Activated T-cell treated with anti-CD3 and anti-CD28 coated beads for 1 hour (primary cell): ENCODE results near the gene PDE6B.

ENCODE experiments used
- DNase-seq: peaks from one replicate; pipeline ENCODE4 v3.0.0-alpha.2; 2020; ENCODE audit warnings: low read depth

PDE6B gene

GRCh38 chr4:600850-601515 is 24.4 kb upstream of the PDE6B start:
- DNase-seq = no peak

DNA sequence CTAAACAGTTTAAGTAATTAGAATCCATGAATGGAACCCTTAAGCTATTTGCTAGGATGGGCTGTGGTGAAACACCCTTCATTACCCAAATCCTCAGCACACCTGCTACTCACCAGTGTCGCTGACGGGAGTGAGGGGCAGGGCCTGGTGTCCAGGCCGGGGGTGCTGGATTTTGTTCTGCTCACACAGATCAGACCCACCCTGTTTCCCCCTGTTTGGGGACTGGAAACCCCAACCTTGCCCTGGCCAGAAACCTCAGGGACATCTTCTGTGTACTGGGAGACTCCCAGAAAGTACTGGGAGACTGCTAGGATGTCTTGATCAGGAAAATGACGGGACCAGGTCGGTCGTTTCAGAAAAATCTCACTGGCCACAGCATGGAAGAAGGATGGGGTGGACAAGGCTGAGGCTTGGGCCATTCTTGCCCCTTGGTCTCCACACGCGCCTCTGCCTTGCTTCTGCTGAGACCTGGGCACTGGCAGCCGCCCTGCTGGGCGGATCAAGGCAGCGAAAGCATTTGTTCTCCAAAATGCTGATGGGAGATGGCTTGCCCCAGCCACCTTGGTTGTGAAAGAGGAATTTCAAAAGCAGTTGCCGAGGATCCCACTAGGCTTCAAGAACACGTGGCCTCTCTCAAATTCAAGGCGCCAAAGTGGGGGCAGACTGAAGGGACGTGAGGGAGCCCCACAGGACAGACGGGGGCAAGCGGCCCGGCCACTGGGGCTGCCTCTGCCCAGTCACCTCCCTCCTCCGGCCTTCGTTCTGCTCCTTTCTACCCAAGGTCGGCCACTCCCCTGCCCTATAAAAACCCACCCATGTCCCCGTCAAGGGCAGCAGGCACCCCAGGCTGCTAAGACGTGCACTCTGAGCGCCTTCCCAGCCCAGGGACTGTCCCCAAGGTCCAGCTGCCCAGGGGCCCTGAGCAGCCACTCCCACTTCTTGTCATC is 23.5 kb upstream of the PDE6B start:
- DNase-seq = no peak

DNA sequence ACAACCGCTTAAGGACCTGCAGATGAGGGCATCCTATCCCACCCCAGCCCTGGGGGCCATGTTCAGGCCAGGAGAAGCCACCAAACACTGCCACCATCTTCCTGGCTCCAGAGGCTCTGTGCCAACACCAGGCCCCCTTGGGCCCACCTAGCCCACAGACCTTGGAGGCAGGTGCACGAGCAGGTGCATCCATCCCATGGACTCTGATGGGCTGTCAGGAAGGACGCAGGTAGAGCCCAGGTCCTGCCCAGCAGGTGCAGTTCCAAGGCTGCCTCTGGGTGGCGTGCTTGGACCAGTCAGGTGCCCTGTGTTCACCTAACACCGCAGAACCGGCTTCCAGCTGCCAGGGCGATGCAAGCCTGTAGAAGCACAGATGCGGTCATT is 22.8 kb upstream of the PDE6B start:
- peak; percentile 33 for DNase-seq

DNA sequence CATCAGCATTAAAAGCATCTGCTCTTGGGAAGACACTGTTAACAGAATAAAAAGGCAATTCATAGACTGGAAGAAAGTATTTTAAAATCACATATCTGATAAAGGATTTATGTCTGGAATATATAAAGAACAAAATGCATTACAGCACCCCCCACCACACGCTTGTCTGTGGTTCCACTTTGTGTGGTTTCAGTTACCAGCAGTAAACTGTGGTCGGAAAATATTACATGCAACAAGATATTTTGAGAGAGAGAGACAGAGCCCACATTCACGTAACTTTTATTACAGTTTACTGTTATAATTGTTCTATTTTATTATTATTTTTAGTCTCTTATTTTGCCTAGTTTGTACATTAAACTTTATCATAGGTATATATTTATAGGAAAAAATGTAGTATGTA is 21.2 kb upstream of the PDE6B start:
- DNase-seq = no peak

DNA sequence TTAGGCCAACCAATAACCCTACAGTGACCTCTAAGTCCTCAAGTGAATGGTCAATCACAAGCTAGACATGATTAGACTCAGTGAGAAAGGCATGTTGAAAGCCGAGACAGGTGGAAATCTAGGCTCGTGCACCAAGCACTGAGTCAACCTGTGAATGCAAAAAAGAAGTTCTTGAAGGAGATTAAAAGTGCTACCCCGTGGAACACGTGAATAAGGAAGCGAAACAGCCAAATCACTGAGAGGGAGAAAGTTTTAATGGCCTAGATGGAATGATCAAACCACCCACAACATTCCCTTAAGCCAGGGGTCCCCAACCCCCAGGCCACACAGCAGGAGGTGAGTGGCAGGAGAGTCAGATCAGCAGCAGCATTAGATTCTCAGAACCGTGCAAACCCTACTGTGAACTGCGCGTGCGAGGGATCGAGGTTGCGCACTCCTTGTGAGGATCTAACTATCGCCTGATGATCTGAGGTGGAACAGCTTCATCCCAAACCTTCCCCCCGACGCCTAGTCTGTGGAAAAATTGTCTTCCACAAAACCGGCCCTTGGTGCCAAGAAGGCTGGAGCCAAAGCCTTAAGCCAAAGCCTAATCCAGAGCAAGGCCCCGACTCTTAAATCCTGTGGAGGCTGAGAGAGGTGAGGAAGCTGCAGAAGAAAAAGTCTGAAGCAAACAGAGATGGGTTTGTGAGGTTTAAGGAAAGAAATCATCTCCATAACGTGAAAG is 19.5 kb upstream of the PDE6B start:
- DNase-seq = no peak

- DNase-seq = no peak
Observed at GRCh38 chr4:608236-608635, 17.1 kb upstream of the PDE6B start.

- DNase-seq = no peak
Observed at GRCh38 chr4:609400-610050, 15.8 kb upstream of the PDE6B start.

DNA sequence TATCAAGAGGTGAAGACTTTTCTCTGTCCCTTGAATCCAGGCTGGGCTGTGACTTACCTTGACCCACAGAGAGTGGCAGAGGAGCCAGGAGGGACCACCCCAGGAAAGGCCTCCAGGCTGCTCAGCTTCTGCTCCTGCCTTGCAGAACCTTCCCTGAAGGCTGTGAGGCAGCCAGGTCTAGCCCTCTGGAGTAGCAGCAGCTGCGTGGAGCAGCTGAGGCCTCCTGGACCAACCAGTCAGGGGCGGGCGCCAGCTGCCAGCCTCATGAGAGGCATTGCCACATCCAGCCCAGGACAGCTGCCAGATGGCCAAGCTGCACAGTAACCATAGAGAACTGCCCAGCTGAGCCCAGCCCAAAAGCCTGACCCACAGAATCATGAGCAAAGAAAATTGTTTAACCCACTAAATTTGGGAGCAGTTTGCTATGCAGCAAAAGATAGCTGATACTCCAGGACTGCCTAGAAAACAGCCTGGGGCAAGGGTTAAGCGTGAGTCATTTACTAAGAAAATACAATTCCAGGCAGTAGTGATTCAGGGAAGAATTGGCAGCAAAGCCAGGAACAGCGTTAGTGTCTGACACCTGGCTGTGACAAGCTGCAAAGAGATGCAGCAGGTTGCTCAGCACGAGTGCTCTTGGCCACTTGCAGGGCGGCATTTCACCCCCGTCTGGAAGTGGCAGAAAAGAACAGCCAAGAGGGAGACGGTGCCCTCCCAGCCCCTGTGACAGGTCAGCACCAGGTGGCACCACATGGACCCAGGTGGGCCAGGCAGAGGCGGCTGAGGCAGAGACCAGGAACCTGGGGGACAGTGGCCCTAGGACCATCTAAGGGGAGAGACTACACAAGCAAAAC is 14.7 kb upstream of the PDE6B start:
- DNase-seq = no peak

- DNase-seq = no peak
Observed at GRCh38 chr4:612052-612748, 13.2 kb upstream of the PDE6B start.

DNA sequence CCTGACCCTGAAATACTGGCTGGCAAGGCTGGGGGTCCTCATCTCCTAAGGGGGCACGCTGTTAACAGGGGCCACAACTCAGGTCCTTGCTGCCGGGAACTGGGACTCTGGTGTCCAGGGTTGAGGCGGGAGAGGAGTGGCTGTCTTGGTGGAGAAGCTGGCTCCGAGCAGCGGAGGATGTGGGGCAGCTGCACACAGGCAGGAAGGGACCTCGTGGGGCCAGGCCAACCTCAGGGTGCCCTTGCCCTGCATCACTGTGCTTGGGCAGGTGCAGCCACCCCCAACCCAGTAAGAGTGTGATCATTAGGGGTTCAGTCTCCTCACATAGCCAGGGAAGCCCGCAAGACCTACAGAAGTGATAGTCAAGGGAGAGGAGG is 12.6 kb upstream of the PDE6B start:
- DNase-seq = no peak

DNA sequence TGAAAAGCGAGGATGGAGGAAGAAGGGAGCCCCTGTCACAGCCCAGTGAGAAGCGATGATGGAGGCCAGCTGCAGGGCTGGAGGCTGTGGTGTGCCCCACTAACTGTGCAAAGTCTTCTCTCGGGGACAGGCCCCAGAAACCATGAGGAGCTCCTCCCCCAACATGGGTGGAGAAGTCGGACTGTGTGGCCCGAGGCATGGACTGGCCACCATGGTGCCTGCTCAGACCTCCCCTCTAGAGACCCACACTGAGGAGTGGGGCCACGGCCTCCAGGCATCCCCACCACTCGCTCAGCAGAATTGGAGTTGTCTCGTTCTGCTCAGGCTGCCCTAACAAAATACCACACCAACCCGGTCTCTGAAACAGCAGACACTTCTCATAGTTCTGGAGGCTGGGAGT is 12.2 kb upstream of the PDE6B start:
- no peak for DNase-seq

DNA sequence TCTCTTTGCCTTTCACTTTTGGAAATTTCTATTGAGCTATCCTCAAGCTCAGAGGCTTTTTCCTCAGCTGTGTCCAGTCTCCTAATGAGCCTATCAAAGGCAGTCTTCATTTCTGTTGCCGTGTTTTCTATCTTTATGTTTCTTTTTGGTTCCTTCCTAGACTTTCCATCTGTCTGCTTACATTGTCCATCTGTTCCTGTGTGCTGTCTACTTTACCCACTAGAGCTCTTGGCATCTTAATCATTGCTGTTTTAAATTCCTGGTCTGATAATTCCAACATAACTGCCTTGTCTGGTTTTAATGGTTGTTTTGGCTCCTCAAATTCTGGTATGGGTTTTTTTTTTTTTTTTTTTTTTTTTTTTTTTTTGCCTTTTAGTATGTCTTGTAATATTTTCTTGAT is 9.3 kb upstream of the PDE6B start:
- no peak for DNase-seq

- DNase-seq = no peak
Observed at GRCh38 chr4:616911-617643, 8.3 kb upstream of the PDE6B start.

- no peak for DNase-seq
Observed at GRCh38 chr4:617644-618641, 7.4 kb upstream of the PDE6B start.

- DNase-seq = no peak
Observed at GRCh38 chr4:620201-620600, 5.2 kb upstream of the PDE6B start.

GRCh38 chr4:620851-621261 is 4.5 kb upstream of the PDE6B start:
- DNase-seq = no peak

DNA sequence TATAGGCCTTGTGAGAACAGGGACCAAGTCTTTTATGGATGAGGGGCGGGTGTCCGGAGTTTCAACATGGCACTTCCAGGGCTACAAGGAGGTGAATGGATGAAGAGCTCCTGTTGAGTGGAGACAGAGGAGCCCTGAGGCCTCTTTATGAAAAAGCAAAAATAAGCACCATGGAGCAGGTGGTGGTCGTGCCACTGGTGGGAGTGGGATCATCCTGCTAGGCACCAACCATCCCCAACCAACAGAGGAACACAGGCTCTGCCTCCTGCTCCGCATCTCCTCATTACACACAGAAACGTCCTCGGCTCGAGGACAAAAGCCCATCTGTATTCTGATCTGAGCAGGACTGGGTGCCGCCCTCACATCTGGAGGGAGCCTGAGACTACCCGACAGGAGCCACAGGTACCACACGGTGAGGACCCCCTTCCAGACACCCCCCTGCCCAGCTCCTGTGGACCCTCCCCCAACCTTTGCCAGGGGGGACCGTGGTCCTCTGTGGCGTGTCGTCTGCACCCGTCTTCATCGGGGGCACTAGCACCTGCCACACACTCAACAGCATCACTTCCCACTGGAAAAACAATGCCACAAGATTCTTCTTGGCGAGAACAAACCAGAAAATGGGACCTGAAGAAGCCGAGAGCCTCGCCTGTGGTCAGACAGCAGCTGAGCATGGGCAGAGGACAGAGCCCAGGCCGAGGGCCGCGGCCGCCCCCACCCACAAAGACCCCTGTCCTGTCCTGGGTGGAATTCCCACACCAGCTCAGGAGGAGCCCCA is 3.9 kb upstream of the PDE6B start:
- DNase-seq = no peak
